Parathyroid adenoma (tissue), 2 donors: ENCODE results near the gene SENP8.

ENCODE experiments used
- H2AFZ ChIP-seq: fragments of 300-600 bp; sonication (generic); one replicate; pipeline ENCODE4 v1.7.0; 2017; ENCODE audit warnings: antibody characterized with exemption, mild to moderate bottlenecking
- H3K27ac ChIP-seq: fragments of 300-600 bp; sonication (generic); one replicate; pipeline ENCODE4 v1.7.0; 2017
- H3K27me3 ChIP-seq: fragments of 300-600 bp; sonication (generic); one replicate; pipeline ENCODE4 v1.7.0; 2017; ENCODE audit warnings: low read length; ENCODE audit not compliant: control insufficient read depth, insufficient read depth
- H3K36me3 ChIP-seq: fragments of 300-600 bp; sonication (generic); one replicate; pipeline ENCODE4 v1.7.0; 2017; ENCODE audit warnings: low read length; ENCODE audit not compliant: control insufficient read depth, insufficient read depth
- H3K4me1 ChIP-seq: fragments of 300-600 bp; sonication (generic); one replicate; pipeline ENCODE4 v1.7.0; 2017; ENCODE audit warnings: control low read depth
- H3K4me2 ChIP-seq: fragments of 300-600 bp; sonication (generic); one replicate; pipeline ENCODE4 v1.7.0; 2017; ENCODE audit warnings: low read length
- H3K4me3 ChIP-seq: fragments of 300-600 bp; sonication (generic); one replicate; pipeline ENCODE4 v1.7.0; 2017; ENCODE audit warnings: low read depth, low read length
- H3K79me2 ChIP-seq: fragments of 300-600 bp; sonication (generic); one replicate; pipeline ENCODE4 v1.7.0; 2017; ENCODE audit warnings: control low read depth
- H3K9ac ChIP-seq: fragments of 300-600 bp; sonication (generic); one replicate; pipeline ENCODE4 v1.7.0; 2017; ENCODE audit warnings: mild to moderate bottlenecking
- H3K9me3 ChIP-seq: fragments of 300-600 bp; sonication (generic); one replicate; pipeline ENCODE4 v1.7.0; 2017; ENCODE audit warnings: low read length; ENCODE audit not compliant: control insufficient read depth
- CTCF ChIP-seq: fragments of 300-600 bp; sonication (generic); IDR thresholded peaks from one replicate; pipeline ENCODE4 v1.7.0; 2017; ENCODE audit warnings: antibody characterized with exemption, mild to moderate bottlenecking
- donor health status: primary hyperparathyroidism.

The SENP8 gene

GRCh38 chr15:72131922-72132321 lies 13.7 kb downstream of the SENP8 start:
- no peaks in the 10 kb centered on the region for H3K9me3 ChIP-seq
- H3K27ac ChIP-seq: no peak overlapping the region
- no peak overlapping the region for H3K4me2 ChIP-seq
- no peaks in the 10 kb centered on the region for H3K36me3 ChIP-seq
- no peak for TF ChIP-seq CTCF
- no peak overlapping the region for H3K9ac ChIP-seq
- H3K4me3 ChIP-seq: no peak overlapping the region
- no peaks in the 10 kb centered on the region for H3K4me1 ChIP-seq
- H3K27me3 ChIP-seq: no peaks in the 10 kb centered on the region
- no peak overlapping the region for H2AFZ ChIP-seq
- H3K79me2 ChIP-seq: no peaks in the 10 kb centered on the region

- no peaks in the 10 kb centered on the region for H3K36me3 ChIP-seq
- H3K27ac ChIP-seq: no peak overlapping the region
- no peaks in the 10 kb centered on the region for H3K4me1 ChIP-seq
- H3K27me3 ChIP-seq: no peaks in the 10 kb centered on the region
- TF ChIP-seq CTCF: no peak
- no peak overlapping the region for H3K4me2 ChIP-seq
- no peak overlapping the region for H3K9ac ChIP-seq
- H3K79me2 ChIP-seq: no peaks in the 10 kb centered on the region
- no peak overlapping the region for H3K4me3 ChIP-seq
- no peaks in the 10 kb centered on the region for H3K9me3 ChIP-seq
- no peak overlapping the region for H2AFZ ChIP-seq
These were observed 15.0 kb downstream of the SENP8 start for GRCh38 chr15:72133211-72133610.

GRCh38 chr15:72135719-72136118 lies 17.5 kb downstream of the SENP8 start:
- Histone ChIP-seq H3K4me2 (no peak overlapping the region), H2AFZ (no peak overlapping the region), H3K27ac (no peak overlapping the region), H3K27me3 (no peaks in the 10 kb centered on the region), H3K36me3 (no peaks in the 10 kb centered on the region), H3K4me3 (no peak overlapping the region), H3K79me2 (no peaks in the 10 kb centered on the region), H3K9ac (no peak overlapping the region), H3K4me1 (no peaks in the 10 kb centered on the region), H3K9me3 (no peaks in the 10 kb centered on the region)
- TF ChIP-seq CTCF: no peak

GRCh38 chr15:72136170-72137051 lies 18.2 kb downstream of the SENP8 start:
- no peaks in the 10 kb centered on the region for H3K9me3 ChIP-seq
- no peaks in the 10 kb centered on the region for H3K79me2 ChIP-seq
- no peak overlapping the region for H3K4me2 ChIP-seq
- no peak overlapping the region for H2AFZ ChIP-seq
- H3K27ac ChIP-seq: no peak overlapping the region
- no peaks in the 10 kb centered on the region for H3K27me3 ChIP-seq
- H3K36me3 ChIP-seq: no peaks in the 10 kb centered on the region
- no peaks in the 10 kb centered on the region for H3K4me1 ChIP-seq
- no peak overlapping the region for H3K4me3 ChIP-seq
- no peak overlapping the region for H3K9ac ChIP-seq
- TF ChIP-seq CTCF: no peak

- Histone ChIP-seq H3K27ac (no peak overlapping the region), H3K9me3 (no peaks in the 10 kb centered on the region), H3K9ac (no peak overlapping the region), H3K4me1 (no peaks in the 10 kb centered on the region), H3K4me2 (no peak overlapping the region), H3K79me2 (no peaks in the 10 kb centered on the region), H3K27me3 (no peaks in the 10 kb centered on the region), H2AFZ (no peak overlapping the region), H3K36me3 (no peaks in the 10 kb centered on the region), H3K4me3 (no peak overlapping the region)
- no peak for TF ChIP-seq CTCF
These were observed 21.5 kb downstream of the SENP8 start for GRCh38 chr15:72139667-72140066.
